ENCODE results near the gene E2F4.

The E2F4 gene

GRCh38 chr16:67234180-67234597 is 42.2 kb downstream of the E2F4 start:
- no peak overlapping the region for H3K27ac ChIP-seq
- TF ChIP-seq CTCF (IDR thresholded peaks at IDR 0.05): no peak
- TF ChIP-seq ZFX (IDR thresholded peaks at IDR 0.05; ENCODE audit: borderline replicate concordance): no peak

DNA sequence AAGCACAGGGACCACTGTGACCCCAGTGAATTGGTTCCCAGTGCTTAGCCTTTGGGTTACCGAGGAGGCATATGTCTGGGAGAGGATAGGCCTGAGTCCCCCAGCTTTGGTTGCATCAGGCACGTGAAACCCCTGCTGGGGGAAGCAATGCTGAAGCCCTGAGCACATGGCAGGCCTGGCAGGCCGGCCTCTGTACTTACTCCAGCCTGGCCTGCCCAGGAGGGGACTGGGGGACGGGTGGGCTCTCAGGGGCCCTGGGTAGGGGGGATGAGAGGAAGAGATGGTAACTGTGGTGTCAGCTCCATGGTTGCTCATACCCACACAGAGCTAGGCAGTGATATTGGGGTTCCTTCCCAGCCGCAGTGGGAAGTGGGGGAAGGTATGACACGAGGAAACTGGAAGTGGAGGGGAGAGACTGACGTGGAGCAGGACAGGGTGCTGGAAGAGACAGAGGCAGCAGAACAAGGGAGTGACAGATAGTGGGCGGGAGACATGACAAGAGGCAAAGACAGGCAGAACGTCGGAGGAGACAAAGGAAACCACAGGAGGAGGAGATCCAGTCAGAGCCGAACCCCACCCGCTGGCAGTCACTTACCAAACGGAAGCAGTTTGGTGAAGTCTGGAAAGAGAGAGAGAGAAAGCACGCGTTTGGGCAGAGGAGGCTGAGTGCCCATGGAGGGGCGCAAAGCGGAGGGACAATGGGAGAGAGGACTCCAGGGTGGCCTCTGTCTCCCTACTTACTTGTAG is 44.0 kb downstream of the E2F4 start:
- no peak for TF ChIP-seq CTCF (IDR thresholded peaks at IDR 0.05)
- TF ChIP-seq ZFX (IDR thresholded peaks at IDR 0.05; ENCODE audit: borderline replicate concordance): no peak
- peak overlapping the region; percentile 42 for H3K27ac ChIP-seq

- TF ChIP-seq CTCF (IDR thresholded peaks at IDR 0.05) (no peak), ZFX (IDR thresholded peaks at IDR 0.05; ENCODE audit: borderline replicate concordance) (no peak)
- peak overlapping the region; percentile 42 for H3K27ac ChIP-seq
These were observed 44.8 kb downstream of the E2F4 start for GRCh38 chr16:67236563-67237395.

DNA sequence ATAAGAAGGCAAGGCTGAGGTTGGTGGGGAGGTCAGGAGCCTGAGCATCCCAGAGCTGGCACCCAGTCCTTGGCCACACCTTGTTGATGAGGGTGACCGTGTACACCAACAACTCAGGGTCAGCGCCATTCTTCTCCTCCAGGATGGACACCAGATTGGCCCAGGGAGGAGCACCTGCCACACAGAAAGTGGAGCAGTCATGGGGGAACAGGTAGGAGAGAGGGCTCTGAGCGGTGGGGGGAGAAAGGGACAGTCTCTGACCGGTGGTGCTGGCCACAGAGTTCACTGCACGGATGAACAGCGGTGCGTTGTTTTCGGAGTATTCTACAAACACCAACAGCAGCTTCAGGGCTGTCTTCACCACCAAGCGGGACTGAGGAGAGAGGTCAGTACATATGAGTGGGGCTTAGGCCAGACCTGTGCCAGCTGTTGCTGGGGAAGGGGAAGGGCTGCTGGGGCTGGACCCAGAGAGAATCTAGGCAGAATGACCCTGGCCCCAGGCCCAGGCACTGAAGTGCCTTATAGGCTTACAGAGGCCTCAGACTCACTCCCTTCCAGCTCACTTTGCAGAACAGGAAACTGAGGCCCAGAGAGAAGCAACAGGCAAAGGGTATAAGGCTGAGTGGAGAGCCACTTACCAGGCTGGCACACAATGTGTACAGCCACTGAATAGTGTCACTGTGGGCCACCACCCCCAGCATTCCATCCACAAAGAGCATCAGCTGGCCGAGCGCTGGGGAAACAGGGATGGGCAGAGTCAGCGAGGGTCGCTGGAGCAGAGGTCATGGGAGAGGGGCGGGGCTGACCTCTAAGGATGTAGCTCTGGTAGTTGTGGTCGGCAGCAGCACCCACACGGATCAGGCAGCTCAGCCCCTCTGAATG is 45.7 kb downstream of the E2F4 start:
- no peak for TF ChIP-seq CTCF (IDR thresholded peaks at IDR 0.05)
- TF ChIP-seq ZFX (IDR thresholded peaks at IDR 0.05; ENCODE audit: borderline replicate concordance): no peak
- H3K27ac ChIP-seq: no peak overlapping the region

DNA sequence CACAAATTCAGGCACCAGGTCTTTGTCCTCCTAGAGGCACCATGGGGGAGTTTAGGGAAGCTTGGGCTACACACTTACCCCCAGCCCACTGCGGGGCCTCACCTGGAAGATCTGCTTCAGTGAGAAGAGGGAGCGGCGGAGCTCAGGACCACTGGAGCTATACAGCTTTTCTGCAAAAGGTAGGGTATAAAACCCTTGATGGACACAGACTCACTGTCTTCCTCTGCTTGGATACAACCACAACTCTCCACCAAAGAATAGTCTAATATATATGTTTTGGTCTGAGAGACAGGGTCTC is 46.3 kb downstream of the E2F4 start:
- TF ChIP-seq ZFX (IDR thresholded peaks at IDR 0.05; ENCODE audit: borderline replicate concordance): no peak
- TF ChIP-seq CTCF (IDR thresholded peaks at IDR 0.05): no peak
- no peak overlapping the region for H3K27ac ChIP-seq

DNA sequence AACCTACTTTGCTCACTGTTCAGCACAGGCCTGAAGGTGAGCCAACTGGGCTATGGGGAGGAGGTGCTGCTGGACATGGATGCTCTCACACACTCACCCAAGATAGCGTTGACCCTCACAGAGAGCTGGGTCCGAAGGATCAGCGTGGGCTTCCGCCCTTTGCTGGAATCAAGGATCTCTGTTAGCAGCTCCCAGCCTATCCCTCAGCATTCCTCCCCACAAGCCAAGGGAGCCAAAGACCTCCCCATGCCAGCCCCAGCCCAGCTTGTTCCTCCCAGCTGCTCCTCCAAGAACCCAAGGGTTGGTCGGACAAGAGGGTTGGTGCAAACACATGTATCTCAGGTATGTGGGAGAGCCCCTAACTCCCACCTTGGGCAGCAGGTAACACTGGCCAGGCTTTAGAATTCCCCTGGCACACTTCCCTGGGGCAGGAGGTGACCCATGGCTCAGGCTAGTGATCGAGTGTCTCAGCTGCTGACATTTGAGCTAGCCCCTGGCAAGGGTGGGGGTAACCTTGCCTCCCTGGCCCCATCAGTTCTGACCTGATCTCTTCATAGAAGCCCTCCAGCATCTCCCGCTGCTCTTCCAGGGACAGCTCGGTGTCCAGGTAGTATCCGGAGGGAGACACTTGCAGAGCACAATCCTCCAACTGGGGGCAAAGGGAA is 47.0 kb downstream of the E2F4 start:
- TF ChIP-seq ZFX (IDR thresholded peaks at IDR 0.05; ENCODE audit: borderline replicate concordance) (no peak), CTCF (IDR thresholded peaks at IDR 0.05) (no peak)
- no peak overlapping the region for H3K27ac ChIP-seq
